ENCODE data around the gene CCM2. TPM values are rescaled to one million over a fixed set of nuclear protein-coding genes. Genes with fewer than 3 reads are reported as not detected.
A peak's percentile ranks its signal among the peaks of the same experiment; 100 is the strongest.

The CCM2 gene
- total RNA-seq, 1 donor from 2014 or later, result 62.0 TPM

DNA sequence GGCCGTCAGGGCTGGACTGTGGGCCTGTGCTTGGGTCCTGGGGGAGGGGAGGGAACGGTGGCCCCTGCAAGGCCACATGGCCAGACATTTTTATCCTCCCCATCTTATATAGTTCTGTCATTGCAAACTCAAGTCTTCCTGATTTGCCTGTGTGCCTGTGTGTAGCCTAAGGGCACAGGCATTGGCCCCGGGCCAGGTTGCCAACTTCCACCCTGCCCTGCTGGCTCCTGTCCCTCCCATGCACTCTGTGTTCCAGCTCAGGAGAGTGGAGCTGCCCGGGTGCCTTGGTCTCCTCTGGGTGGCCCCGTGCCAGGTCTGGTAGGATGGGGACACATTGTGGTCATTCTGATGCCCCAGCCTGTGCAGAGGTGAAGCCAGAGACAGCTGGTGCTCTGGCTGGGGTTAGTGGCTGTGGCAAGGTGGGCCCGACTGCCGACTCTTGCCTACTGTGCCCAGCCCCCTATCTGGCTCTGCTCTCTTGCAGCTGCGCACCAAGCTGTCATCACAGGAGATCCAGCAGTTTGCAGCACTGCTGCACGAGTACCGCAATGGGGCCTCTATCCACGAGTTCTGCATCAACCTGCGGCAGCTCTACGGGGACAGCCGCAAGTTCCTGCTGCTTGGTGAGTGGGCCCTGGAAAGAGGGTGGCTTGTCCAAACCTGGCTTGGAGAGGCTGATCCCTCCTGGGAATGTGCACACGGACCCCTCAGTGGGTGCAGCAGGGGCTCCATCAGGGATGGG is 74.0 kb downstream of the CCM2 start:
- Histone ChIP-seq H3K36me3 (ENCODE audit: insufficient read depth, low read length) (peaks cover 12% of the 10 kb centered on the region), H3K4me2 (ENCODE audit: low read length) (no peak overlapping the region), H3K9ac (ENCODE audit: low read length) (no peak overlapping the region), H3K27ac (ENCODE audit: low read depth, low read length) (no peak overlapping the region), H3K9me3 (ENCODE audit: insufficient read depth, low read depth, low read length) (no peaks in the 10 kb centered on the region), H2AFZ (ENCODE audit: low read depth, low read length) (no peak overlapping the region), H3K4me1 (ENCODE audit: insufficient read depth, low read length) (no peaks in the 10 kb centered on the region), H3K27me3 (ENCODE audit: insufficient read depth, low read length) (no peaks in the 10 kb centered on the region), H4K20me1 (ENCODE audit: insufficient read depth, low read length) (peaks cover 41% of the 10 kb centered on the region), H3K79me2 (ENCODE audit: insufficient read depth, low read length) (no peaks in the 10 kb centered on the region), H3K4me3 (ENCODE audit: insufficient read depth, low read depth, low read length) (no peak overlapping the region)
- H3K4me3 Mint-ChIP-seq (ENCODE audit: unreplicated experiment), result no peak overlapping the region
- H3K27ac Mint-ChIP-seq (ENCODE audit: unreplicated experiment), result no peak overlapping the region
- peaks cover 12% of the 10 kb centered on the region for H3K36me3 Mint-ChIP-seq (ENCODE audit: low read depth, unreplicated experiment)
- no peaks in the 10 kb centered on the region for H3K9me3 Mint-ChIP-seq (ENCODE audit: unreplicated experiment)
- H3K27me3 Mint-ChIP-seq (ENCODE audit: low read depth, unreplicated experiment), result no peaks in the 10 kb centered on the region
- DNase-seq (ENCODE audit: low read depth), result no peak
- TF ChIP-seq EZH2 (IDR thresholded peaks at IDR 0.05; ENCODE audit: insufficient read depth, low read length) (no peak), CTCF (IDR thresholded peaks at IDR 0.05; ENCODE audit: insufficient read depth, low read depth, low read length) (no peak)
- peaks cover 18% of the 10 kb centered on the region for H3K4me1 Mint-ChIP-seq (ENCODE audit: low read depth, unreplicated experiment)
- FAIRE-seq, result no peak

GRCh38 chr7:45074528-45075354 is 74.7 kb downstream of the CCM2 start:
- H3K36me3 ChIP-seq (ENCODE audit: insufficient read depth, low read length), result peaks cover 9% of the 10 kb centered on the region
- no peaks in the 10 kb centered on the region for H3K79me2 ChIP-seq (ENCODE audit: insufficient read depth, low read length)
- H2AFZ ChIP-seq (ENCODE audit: low read depth, low read length), result no peak overlapping the region
- H3K4me3 ChIP-seq (ENCODE audit: insufficient read depth, low read depth, low read length), result no peak overlapping the region
- Mint-ChIP-seq H3K4me1 (ENCODE audit: low read depth, unreplicated experiment) (peaks cover 18% of the 10 kb centered on the region), H3K27me3 (ENCODE audit: low read depth, unreplicated experiment) (no peaks in the 10 kb centered on the region), H3K4me3 (ENCODE audit: unreplicated experiment) (peak overlapping the region; percentile 27), H3K9me3 (ENCODE audit: unreplicated experiment) (no peaks in the 10 kb centered on the region), H3K27ac (ENCODE audit: unreplicated experiment) (no peak overlapping the region), H3K36me3 (ENCODE audit: low read depth, unreplicated experiment) (peaks cover 14% of the 10 kb centered on the region)
- H3K4me1 ChIP-seq (ENCODE audit: insufficient read depth, low read length), result no peaks in the 10 kb centered on the region
- H3K4me2 ChIP-seq (ENCODE audit: low read length), result no peak overlapping the region
- TF ChIP-seq EZH2 (IDR thresholded peaks at IDR 0.05; ENCODE audit: insufficient read depth, low read length) (no peak), CTCF (IDR thresholded peaks at IDR 0.05; ENCODE audit: insufficient read depth, low read depth, low read length) (no peak)
- H3K9ac ChIP-seq (ENCODE audit: low read length), result no peak overlapping the region
- no peaks in the 10 kb centered on the region for H3K9me3 ChIP-seq (ENCODE audit: insufficient read depth, low read depth, low read length)
- no peaks in the 10 kb centered on the region for H3K27me3 ChIP-seq (ENCODE audit: insufficient read depth, low read length)
- DNase-seq (ENCODE audit: low read depth), result no peak
- H4K20me1 ChIP-seq (ENCODE audit: insufficient read depth, low read length), result peaks cover 35% of the 10 kb centered on the region
- FAIRE-seq, result no peak
- H3K27ac ChIP-seq (ENCODE audit: low read depth, low read length), result no peak overlapping the region

DNA sequence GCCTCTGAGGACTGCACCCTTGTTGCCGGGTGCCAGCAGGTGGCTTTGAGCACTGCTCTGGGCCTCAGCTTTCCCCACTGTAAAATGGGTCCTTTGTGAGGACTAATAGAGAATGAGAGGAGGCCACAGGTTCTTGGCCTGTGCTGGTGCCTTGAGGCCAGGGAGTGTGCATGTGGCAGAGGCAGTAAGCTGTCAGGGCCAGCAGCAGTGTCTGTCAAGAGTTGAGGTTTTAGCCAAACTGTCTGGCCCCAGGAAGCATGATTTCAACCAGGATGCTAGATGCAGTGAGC is 75.3 kb downstream of the CCM2 start:
- FAIRE-seq, result no peak
- Histone ChIP-seq H3K4me3 (ENCODE audit: insufficient read depth, low read depth, low read length) (no peak overlapping the region), H3K79me2 (ENCODE audit: insufficient read depth, low read length) (no peaks in the 10 kb centered on the region), H4K20me1 (ENCODE audit: insufficient read depth, low read length) (peaks cover 30% of the 10 kb centered on the region), H3K9me3 (ENCODE audit: insufficient read depth, low read depth, low read length) (no peaks in the 10 kb centered on the region), H3K4me1 (ENCODE audit: insufficient read depth, low read length) (no peaks in the 10 kb centered on the region), H3K9ac (ENCODE audit: low read length) (no peak overlapping the region), H3K4me2 (ENCODE audit: low read length) (no peak overlapping the region), H3K36me3 (ENCODE audit: insufficient read depth, low read length) (peaks cover 5% of the 10 kb centered on the region), H3K27ac (ENCODE audit: low read depth, low read length) (no peak overlapping the region), H3K27me3 (ENCODE audit: insufficient read depth, low read length) (no peaks in the 10 kb centered on the region), H2AFZ (ENCODE audit: low read depth, low read length) (no peak overlapping the region)
- no peak overlapping the region for H3K27ac Mint-ChIP-seq (ENCODE audit: unreplicated experiment)
- no peak overlapping the region for H3K4me3 Mint-ChIP-seq (ENCODE audit: unreplicated experiment)
- H3K4me1 Mint-ChIP-seq (ENCODE audit: low read depth, unreplicated experiment), result peaks cover 18% of the 10 kb centered on the region
- no peaks in the 10 kb centered on the region for H3K9me3 Mint-ChIP-seq (ENCODE audit: unreplicated experiment)
- TF ChIP-seq CTCF (IDR thresholded peaks at IDR 0.05; ENCODE audit: insufficient read depth, low read depth, low read length) (no peak), EZH2 (IDR thresholded peaks at IDR 0.05; ENCODE audit: insufficient read depth, low read length) (no peak)
- no peaks in the 10 kb centered on the region for H3K27me3 Mint-ChIP-seq (ENCODE audit: low read depth, unreplicated experiment)
- H3K36me3 Mint-ChIP-seq (ENCODE audit: low read depth, unreplicated experiment), result peaks cover 19% of the 10 kb centered on the region
- no peak for DNase-seq (ENCODE audit: low read depth)

All from astrocyte (in vitro differentiated cells and primary cell).